ENCODE data around the gene MRPS18C. TPM values are rescaled to one million over a fixed set of nuclear protein-coding genes. Genes with fewer than 3 reads are reported as not detected.

MRPS18C gene
- 10 to 100 TPM; 61.0 to 70.1 TPM for total RNA-seq

DNA sequence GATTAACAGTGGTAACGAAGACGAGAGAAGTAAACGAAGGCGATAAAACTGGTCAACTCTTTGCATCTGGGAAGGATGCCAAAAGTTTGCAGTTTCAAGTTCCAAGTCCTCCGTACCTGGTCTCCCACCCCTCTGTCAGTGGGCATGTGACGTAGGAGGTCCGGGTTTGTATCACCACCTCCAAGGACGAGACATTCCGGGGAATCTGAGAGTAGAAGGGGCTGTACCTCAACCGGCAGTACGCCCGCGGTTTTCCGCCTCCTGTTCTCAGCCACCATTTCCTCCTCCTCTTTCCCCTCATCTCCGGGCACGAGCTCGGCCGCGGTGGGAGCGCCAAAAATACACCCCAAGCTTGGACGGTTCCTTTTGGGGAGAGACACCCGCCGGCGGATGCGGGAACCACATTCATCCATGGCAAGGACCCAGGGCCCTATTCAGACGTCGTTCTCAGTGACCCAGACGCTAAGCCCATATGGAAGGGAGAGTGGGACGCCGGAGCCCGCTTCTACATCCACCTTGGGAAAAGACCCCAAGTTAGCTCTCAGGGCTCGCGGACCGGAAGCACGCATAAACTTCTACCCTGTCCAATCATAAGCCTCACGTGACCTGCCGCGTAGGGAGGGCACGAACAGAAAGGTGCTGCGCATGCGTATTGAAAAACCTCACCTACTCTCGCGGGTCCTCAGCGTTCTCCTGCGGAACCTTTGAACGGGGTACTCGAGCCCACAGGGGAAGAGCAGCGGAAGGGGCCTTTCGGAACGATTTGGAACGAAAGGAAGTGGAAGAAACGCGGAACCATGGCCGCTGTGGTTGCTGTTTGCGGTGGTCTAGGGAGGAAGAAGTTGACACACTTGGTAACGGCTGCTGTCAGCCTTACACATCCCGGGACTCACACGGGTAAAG, at the start of gene MRPS18C, which contains the start of gene HELQ:
Gene MRPS18C (plus strand): TSS at position 778 of the 903 bp plus-strand sequence. CDS start 20 bp downstream, at position 798.
Gene HELQ (minus strand): TSS at position 543 of the 903 bp plus-strand sequence. CDS start 130 bp downstream, at position 413.
- H3K36me3 Mint-ChIP-seq (ENCODE audit: low read depth) = peaks cover 53% of the 10 kb centered on the region
- H3K9me3 Mint-ChIP-seq = no peaks in the 10 kb centered on the region
- H3K27ac Mint-ChIP-seq = peak within 1 kb of the TSS; percentile 100
- peak within 1 kb of the TSS; percentile 100 for H3K4me3 Mint-ChIP-seq
- peak; percentile 99 for DNase-seq
- CTCF ChIA-PET = interaction anchor here (0.5 to 1.2 kb wide), 4 partner anchors 10 to 118 kb away, joined by 3 to 6 read pairs (median 3); no protein-coding TSS in a partner anchor
- peaks cover 44% of the 10 kb centered on the region for H3K4me1 Mint-ChIP-seq
- POLR2A ChIA-PET = interaction anchor here (0.7 kb wide), 1 partner anchor 172 kb away, joined by 3 read pairs; the partner anchor contains the start of gene COQ2
- no peaks in the 10 kb centered on the region for H3K27me3 Mint-ChIP-seq

DNA sequence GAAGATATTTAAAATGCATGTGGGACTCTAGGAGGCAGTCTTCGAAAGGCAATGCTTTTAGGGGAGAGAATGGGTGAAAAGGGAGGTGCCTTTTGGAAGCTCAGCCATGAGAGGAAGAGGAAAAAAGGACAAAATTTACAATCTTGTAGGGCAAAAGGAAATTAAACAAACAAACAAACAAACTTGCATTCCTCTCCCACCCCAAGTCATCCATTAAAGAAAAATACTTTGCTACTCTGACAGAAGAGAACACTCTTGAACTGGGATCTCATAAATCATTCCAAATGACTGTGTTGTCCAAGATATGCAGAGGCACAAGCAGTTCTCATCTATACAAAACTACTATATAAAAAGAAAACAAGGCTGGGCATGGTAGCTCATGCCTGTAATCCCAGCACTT, 47.0 kb upstream of the MRPS18C start:
- peaks cover 17% of the 10 kb centered on the region for H3K36me3 Mint-ChIP-seq (ENCODE audit: low read depth)
- ChIA-PET CTCF (no interaction called here), POLR2A (interaction anchor here (0.6 kb wide), 1 partner anchor 93 kb away, joined by 9 read pairs; no protein-coding TSS in a partner anchor)
- no peak overlapping the region for H3K27ac Mint-ChIP-seq
- no peaks in the 10 kb centered on the region for H3K9me3 Mint-ChIP-seq
- H3K27me3 Mint-ChIP-seq = no peaks in the 10 kb centered on the region
- no peak overlapping the region for H3K4me3 Mint-ChIP-seq
- no peaks in the 10 kb centered on the region for H3K4me1 Mint-ChIP-seq
- DNase-seq = no peak

DNA sequence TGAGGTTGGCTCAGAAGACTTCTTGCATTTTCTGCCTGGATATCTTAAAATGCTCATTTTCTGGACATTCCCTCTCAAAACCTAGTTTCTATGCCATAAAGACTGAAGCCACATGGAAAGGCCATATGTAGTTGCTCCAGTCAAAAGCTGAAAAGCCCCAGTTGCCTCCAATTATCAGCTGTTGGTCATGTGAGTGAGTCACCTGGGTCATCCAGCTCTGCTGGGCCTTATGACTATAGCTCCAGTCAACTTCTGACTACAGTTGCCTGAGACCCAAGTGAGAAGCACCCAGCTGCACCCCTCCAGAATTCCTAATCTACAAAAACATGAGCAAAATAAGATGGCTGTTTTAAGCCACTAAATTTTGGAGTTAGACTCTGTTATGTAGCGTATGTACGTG, 42.2 kb upstream of the MRPS18C start:
- Mint-ChIP-seq H3K9me3 (no peaks in the 10 kb centered on the region), H3K27me3 (no peaks in the 10 kb centered on the region), H3K27ac (no peak overlapping the region), H3K4me1 (peaks cover 4% of the 10 kb centered on the region), H3K36me3 (ENCODE audit: low read depth) (peaks cover 32% of the 10 kb centered on the region), H3K4me3 (no peak overlapping the region)
- POLR2A ChIA-PET = no interaction called here
- CTCF ChIA-PET = interaction anchor here (1.1 kb wide), 1 partner anchor 40 kb away, joined by 3 read pairs; no protein-coding TSS in a partner anchor
- no peak for DNase-seq

DNA sequence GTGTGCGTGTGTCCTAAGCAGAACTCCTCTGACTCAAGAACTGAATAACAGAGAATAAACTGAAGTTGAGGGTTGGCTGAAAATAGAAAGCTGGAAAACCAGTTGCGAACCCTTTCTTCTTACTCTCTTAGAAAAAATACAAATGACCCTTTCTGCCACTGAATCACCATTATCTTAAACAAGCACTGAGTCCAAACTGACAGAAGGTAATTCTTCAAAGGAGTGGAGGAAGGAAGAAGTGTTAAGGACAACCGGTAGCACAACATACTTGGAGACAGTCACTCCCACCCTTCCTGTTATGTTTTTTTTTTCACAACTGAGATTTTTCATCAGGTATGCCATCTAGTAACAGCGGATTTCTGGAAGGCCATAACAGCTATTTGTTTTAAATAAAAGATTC, 38.3 kb upstream of the MRPS18C start:
- H3K4me1 Mint-ChIP-seq = peaks cover 4% of the 10 kb centered on the region
- H3K27ac Mint-ChIP-seq = no peak overlapping the region
- DNase-seq = no peak
- ChIA-PET CTCF (interaction anchor here (0.6 to 0.9 kb wide), 2 partner anchors 156 to 590 kb away, joined by 3 to 5 read pairs; no protein-coding TSS in a partner anchor), POLR2A (no interaction called here)
- H3K4me3 Mint-ChIP-seq = no peak overlapping the region
- H3K36me3 Mint-ChIP-seq (ENCODE audit: low read depth) = peaks cover 39% of the 10 kb centered on the region
- no peaks in the 10 kb centered on the region for H3K9me3 Mint-ChIP-seq
- H3K27me3 Mint-ChIP-seq = no peaks in the 10 kb centered on the region

DNA sequence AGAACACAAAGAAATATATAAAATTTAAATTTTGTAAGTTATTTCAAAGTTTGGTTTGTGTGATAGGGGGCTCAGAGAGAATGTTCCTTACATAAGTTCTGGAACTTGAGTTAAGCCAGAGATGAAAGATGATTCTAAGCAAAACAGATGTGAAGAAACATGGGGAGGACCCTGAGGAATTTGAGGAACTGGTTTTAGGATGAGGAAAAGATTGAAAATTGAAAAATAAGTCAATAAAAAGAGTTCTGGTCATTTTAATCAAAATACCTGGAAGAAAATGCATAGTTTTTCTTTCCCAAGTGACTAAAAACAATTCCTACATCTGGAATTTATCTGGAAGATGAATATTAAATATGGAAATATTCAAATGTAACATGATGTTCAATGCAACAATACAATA, 37.6 kb upstream of the MRPS18C start:
- CTCF ChIA-PET = interaction anchor here (0.6 to 1.7 kb wide), 3 partner anchors 48 to 591 kb away, joined by 3 to 5 read pairs (median 3); no protein-coding TSS in a partner anchor
- no peaks in the 10 kb centered on the region for H3K9me3 Mint-ChIP-seq

DNA sequence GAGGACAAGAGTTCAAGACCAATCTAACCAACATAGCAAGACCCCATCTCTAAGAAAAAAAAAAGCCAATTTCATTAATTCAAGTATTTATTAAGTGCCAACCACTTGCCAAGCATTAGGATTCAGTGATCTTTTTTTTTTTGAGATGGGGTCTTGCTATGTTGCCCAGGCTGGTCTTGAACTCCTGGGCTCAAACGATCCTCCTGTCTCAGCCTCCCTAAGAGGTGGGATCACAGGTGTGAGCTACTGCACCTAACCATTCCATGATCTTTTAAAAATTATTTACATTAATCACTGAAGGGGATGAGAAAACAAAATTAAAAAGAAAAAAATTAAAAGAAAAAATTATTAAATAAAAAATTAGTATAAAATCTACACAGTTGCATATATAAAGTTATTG, 24.7 kb upstream of the MRPS18C start:
- ChIA-PET CTCF (no interaction called here), POLR2A (no interaction called here)
- H3K9me3 Mint-ChIP-seq = no peaks in the 10 kb centered on the region
- H3K4me1 Mint-ChIP-seq = peaks cover 2% of the 10 kb centered on the region
- peaks cover 25% of the 10 kb centered on the region for H3K36me3 Mint-ChIP-seq (ENCODE audit: low read depth)
- no peak overlapping the region for H3K27ac Mint-ChIP-seq
- H3K27me3 Mint-ChIP-seq = no peaks in the 10 kb centered on the region
- no peak for DNase-seq
- H3K4me3 Mint-ChIP-seq = no peak overlapping the region

More for the DNA sequence above, 37.6 kb upstream of the MRPS18C start:
- no peak for DNase-seq
- H3K4me1 Mint-ChIP-seq = peaks cover 4% of the 10 kb centered on the region
- H3K36me3 Mint-ChIP-seq (ENCODE audit: low read depth) = peaks cover 35% of the 10 kb centered on the region
- no peak overlapping the region for H3K4me3 Mint-ChIP-seq
- no peaks in the 10 kb centered on the region for H3K27me3 Mint-ChIP-seq
- no peak overlapping the region for H3K27ac Mint-ChIP-seq
- POLR2A ChIA-PET = no interaction called here

DNA sequence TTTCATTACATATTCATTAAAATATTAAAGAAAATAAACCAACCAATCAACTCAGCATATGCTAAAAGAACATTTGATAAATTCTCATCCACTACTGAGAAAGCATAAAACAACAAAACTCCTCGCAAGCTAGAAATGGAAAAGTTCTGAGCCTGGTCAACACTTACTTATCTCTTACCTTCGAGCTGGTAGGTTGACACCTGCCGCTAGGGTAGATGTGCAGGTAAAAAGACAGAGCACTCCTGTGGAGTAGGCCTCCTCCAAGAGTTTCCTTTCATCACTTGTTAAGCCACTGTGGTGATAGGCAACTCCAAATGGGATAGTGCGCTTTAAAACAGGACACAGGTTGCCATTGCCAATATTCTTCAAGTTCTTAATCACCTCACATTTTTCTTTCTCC, 19.2 kb upstream of the MRPS18C start:
- no peak overlapping the region for H3K27ac Mint-ChIP-seq
- no peaks in the 10 kb centered on the region for H3K4me1 Mint-ChIP-seq
- no peaks in the 10 kb centered on the region for H3K9me3 Mint-ChIP-seq
- peaks cover 28% of the 10 kb centered on the region for H3K36me3 Mint-ChIP-seq (ENCODE audit: low read depth)
- CTCF ChIA-PET = interaction anchor here (1.2 kb wide), 1 partner anchor 27 kb away, joined by 4 read pairs; no protein-coding TSS in a partner anchor
- POLR2A ChIA-PET = no interaction called here
- no peak for DNase-seq
- no peaks in the 10 kb centered on the region for H3K27me3 Mint-ChIP-seq
- no peak overlapping the region for H3K4me3 Mint-ChIP-seq

DNA sequence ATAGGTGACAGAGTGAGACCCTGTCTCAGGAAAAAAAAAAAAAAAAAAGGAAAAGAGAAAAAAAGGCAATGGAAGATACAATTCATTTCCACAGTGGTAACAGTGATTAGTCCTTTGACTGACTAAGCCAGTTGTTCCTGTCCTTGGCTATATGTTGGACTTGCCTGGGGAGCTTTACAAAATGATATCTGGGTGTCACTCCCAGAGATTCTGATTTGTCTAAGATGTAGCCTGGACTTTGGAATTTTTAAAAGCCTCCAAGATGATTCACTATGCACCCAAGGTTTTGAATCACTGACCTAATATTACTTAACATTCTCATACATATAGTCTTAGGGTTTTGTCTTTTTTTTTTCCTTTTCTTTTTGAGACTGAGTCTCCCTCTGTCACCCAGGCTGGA, 17.1 kb upstream of the MRPS18C start:
- no peak overlapping the region for H3K4me3 Mint-ChIP-seq
- ChIA-PET CTCF (interaction anchor here (0.5 to 0.9 kb wide), 3 partner anchors 17 to 1663 kb away, joined by 3 to 6 read pairs (median 4); partner anchors contain the start of gene HELQ), POLR2A (no interaction called here)
- no peaks in the 10 kb centered on the region for H3K4me1 Mint-ChIP-seq
- no peaks in the 10 kb centered on the region for H3K9me3 Mint-ChIP-seq
- H3K36me3 Mint-ChIP-seq (ENCODE audit: low read depth) = peaks cover 34% of the 10 kb centered on the region
- no peaks in the 10 kb centered on the region for H3K27me3 Mint-ChIP-seq
- H3K27ac Mint-ChIP-seq = no peak overlapping the region
- DNase-seq = no peak

DNA sequence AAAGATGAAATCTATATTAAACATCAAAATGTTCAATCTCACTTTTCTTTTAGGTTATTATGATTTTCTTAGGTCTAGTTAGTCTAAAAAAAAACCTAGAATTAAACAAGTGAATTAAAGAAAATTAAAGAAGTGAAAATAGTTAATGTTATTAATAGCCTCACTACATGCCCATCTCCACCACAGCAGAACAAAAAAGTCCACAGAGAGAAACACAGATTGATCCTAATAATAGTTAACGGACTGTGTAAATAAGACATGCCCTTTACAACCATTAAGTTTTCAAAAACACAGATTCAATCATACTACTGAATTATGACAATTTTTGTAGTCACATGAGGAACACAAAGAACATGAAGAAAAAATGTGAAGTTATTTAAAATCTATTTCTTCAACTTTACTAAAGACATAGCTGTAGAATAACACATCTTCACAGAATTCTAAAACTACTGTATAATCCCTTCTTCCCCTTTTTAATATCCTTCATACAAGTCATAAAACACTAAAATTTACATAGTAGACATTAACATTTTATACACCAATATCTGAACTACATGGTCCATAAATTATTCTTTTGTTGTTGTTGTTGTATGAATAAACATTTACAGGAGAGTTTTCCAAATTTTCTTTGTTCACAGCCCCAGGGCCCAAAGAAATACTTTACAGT, 15.6 kb upstream of the MRPS18C start:
- no peaks in the 10 kb centered on the region for H3K9me3 Mint-ChIP-seq
- no peak overlapping the region for H3K27ac Mint-ChIP-seq
- no peaks in the 10 kb centered on the region for H3K27me3 Mint-ChIP-seq
- peaks cover 39% of the 10 kb centered on the region for H3K36me3 Mint-ChIP-seq (ENCODE audit: low read depth)
- ChIA-PET POLR2A (no interaction called here), CTCF (no interaction called here)
- H3K4me3 Mint-ChIP-seq = no peak overlapping the region
- DNase-seq = no peak
- H3K4me1 Mint-ChIP-seq = no peaks in the 10 kb centered on the region

DNA sequence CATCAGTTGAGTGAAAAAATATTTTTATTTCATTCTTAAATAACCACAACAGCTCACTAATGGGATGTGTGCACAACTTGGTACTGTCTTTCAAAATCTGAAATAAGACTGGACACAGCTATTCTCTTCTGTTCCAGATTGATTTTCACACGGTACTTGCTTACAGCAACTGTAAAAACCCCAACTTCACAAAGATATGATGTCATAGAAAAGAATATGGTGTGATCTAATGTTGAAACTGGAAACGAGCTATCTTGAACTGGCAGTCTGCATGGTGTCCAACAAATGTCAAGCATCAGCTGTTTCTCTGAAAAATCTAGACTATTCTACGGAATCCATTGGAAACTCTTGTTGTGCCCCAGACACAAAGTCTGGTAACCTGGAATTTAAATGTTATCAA, 15.0 kb upstream of the MRPS18C start:
- no peak overlapping the region for H3K4me3 Mint-ChIP-seq
- ChIA-PET POLR2A (no interaction called here), CTCF (no interaction called here)
- no peaks in the 10 kb centered on the region for H3K9me3 Mint-ChIP-seq
- H3K27me3 Mint-ChIP-seq = no peaks in the 10 kb centered on the region
- peaks cover 38% of the 10 kb centered on the region for H3K36me3 Mint-ChIP-seq (ENCODE audit: low read depth)
- no peaks in the 10 kb centered on the region for H3K4me1 Mint-ChIP-seq
- DNase-seq = no peak
- H3K27ac Mint-ChIP-seq = no peak overlapping the region

DNA sequence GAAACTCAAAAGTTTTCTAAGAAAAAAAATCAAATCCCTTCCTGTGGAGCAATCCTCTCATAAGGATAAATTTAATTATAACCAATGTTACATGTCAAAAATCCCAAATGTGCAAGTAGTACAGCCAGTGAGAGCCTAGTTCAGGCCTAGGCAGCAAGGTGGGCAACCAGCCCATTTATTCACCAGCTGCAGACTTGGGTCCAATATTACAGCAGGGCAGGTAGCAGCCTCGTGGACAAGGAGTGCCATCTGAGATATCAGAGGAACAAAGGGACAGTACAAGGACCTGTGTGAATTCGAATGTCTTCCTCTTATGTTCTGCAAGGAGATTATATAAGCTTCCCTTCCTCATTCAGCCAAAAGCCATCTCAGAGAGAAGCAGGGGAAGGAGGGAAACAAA, 6.8 kb upstream of the MRPS18C start:
- Mint-ChIP-seq H3K27me3 (no peaks in the 10 kb centered on the region), H3K27ac (no peak overlapping the region), H3K36me3 (ENCODE audit: low read depth) (peaks cover 38% of the 10 kb centered on the region), H3K4me3 (no peak overlapping the region), H3K4me1 (peaks cover 13% of the 10 kb centered on the region), H3K9me3 (no peaks in the 10 kb centered on the region)
- CTCF ChIA-PET = no interaction called here
- DNase-seq = no peak
- POLR2A ChIA-PET = no interaction called here

DNA sequence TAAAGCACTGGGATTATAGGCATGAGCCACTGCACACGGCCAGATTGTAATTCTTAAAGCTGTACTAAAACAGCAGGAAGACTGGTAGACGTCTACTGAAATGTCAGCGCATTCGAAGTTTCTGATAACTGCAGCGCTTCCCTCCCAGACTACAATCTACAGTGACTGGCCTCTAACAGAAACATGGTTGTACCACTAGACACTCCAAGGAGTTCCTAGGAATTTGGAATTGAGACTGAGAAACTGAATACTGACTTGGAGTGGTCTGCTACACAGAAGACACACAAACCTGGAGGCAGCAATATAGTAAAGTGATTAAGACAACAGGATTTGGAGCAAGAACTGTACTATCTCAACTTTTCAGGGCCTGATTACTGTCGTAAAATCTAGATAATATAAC, 1.2 kb upstream of the MRPS18C start:
- ChIA-PET CTCF (interaction anchor here (0.8 to 1.5 kb wide), 5 partner anchors 9 to 185 kb away, joined by 3 read pairs; no protein-coding TSS in a partner anchor), POLR2A (no interaction called here)
- Mint-ChIP-seq H3K4me1 (peaks cover 42% of the 10 kb centered on the region), H3K4me3 (peak overlapping the region; percentile 100), H3K36me3 (ENCODE audit: low read depth) (peaks cover 53% of the 10 kb centered on the region), H3K27ac (peak overlapping the region; percentile 100), H3K27me3 (no peaks in the 10 kb centered on the region), H3K9me3 (no peaks in the 10 kb centered on the region)
- no peak for DNase-seq

DNA sequence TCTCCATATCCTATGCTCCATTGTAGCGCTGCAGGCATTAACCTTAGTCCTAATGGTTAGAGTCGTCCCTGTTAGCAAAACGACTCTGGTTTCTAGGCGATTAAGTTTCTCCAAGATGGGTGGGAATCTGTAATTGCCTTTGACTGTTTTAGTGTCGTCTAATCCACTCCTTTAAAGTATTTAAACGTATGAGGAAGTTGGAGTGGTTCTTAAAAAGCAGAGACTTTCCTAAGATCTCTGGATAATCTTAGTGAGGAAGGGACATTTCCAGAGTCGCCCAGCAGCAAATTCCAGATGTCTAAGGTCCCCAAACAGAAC, 285 bp downstream of the MRPS18C start:
- Mint-ChIP-seq H3K9me3 (no peaks in the 10 kb centered on the region), H3K27ac (peak overlapping the region; percentile 100), H3K27me3 (no peaks in the 10 kb centered on the region), H3K36me3 (ENCODE audit: low read depth) (peaks cover 51% of the 10 kb centered on the region), H3K4me3 (peak overlapping the region; percentile 100), H3K4me1 (peaks cover 44% of the 10 kb centered on the region)
- ChIA-PET POLR2A (no interaction called here), CTCF (no interaction called here)
- DNase-seq = no peak

Data from activated CD4-positive, alpha-beta T cell treated with anti-CD3 and anti-CD28 coated beads, Interleukin-2, amount 10 ng/mL, durations not matched to agents 7 days and 5 days (primary cell).